ENCODE measurements around the gene GRID2. TPM values are rescaled to one million over a fixed set of nuclear protein-coding genes. Genes with fewer than 3 reads are reported as not detected.
A peak's percentile ranks its signal among the peaks of the same experiment; 100 is the strongest.

The GRID2 gene
- total and polyA plus RNA-seq, 10 of the 15 experiments (the other 5 are each of a cell fraction or from before 2014, with no cell fraction given), result not detected

DNA sequence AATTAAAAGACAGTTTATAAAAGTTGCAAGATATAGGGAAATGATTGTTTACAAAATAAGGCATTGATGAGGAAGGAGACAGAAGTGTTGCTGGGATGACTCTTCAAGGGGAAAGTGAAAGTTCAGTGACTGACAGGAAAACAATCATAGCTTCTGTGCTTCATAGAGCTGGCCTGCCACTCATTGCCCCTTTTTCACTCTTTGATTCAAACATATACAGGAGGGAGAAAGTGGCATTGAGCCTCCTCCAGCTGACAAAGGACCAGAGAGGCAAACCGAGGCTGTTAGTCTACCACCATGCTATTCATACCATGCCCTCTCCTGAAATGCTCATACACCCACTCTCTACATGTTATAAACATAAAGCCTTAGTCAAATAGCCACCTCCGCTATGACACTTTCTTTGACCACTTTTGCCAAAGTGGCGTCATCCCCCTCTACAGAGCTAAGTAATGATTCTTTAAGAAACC lies 1445.6 kb downstream of the GRID2 start:
- WGBS (ENCODE audit: insufficient coverage, insufficient replicate concordance, low lambda C conversion rate, missing lambda C conversion rate), result 0% methylated on average over 3 of the region's 3 CpGs
- Histone ChIP-seq H3K27ac (ENCODE audit: control insufficient read depth, insufficient read depth) (peak overlapping the region; percentile 69), H3K4me2 (ENCODE audit: control insufficient read depth, insufficient read depth) (peak overlapping the region; percentile 81), H2AFZ (ENCODE audit: control insufficient read depth, low read depth, low read length) (peak overlapping the region; percentile 83), H3K4me1 (ENCODE audit: control insufficient read depth, insufficient read depth, low read length) (peaks cover 10% of the 10 kb centered on the region; the same call in 1 of the 2 replicates), H3K9me3 (replicated peaks; ENCODE audit: control insufficient read depth, insufficient read depth, low read length) (no peaks in the 10 kb centered on the region), H3K4me3 (peak overlapping the region; percentile 31; the same call in 1 of the 2 replicates), H3K36me3 (ENCODE audit: control insufficient read depth in 2 of 2, insufficient read depth in 2 of 2, low read length in 1 of 2) (no peaks in the 10 kb centered on the region), H3K9ac (ENCODE audit: control insufficient read depth, insufficient read depth, low read length) (peak overlapping the region; percentile 15; the same call in 1 of the 2 replicates), H4K20me1 (ENCODE audit: control insufficient read depth, insufficient read depth) (no peaks in the 10 kb centered on the region), H3K79me2 (ENCODE audit: control insufficient read depth, insufficient read depth, low read length) (no peaks in the 10 kb centered on the region), H3K27me3 (replicated peaks in 1 of 2; ENCODE audit: control insufficient read depth in 2 of 2, insufficient read depth in 2 of 2, low read length in 1 of 2) (no peaks in the 10 kb centered on the region)
- BruUV-seq (replicated peaks), result no TSS peak
- in situ Hi-C loops (cut with MboI) (no loop called here), intact Hi-C loops (cut with micrococcal nuclease; ENCODE audit: unreplicated experiment) (no loop called here)
- RAD21 ChIA-PET (ENCODE audit: unreplicated experiment), result interaction anchor here (0.6 to 3.9 kb wide), 7 partner anchors 9 to 39 kb away, joined by 3 to 17 read pairs (median 4); no protein-coding TSS in a partner anchor
- SMC1A ChIA-PET (ENCODE audit: uncharacterized antibody, unreplicated experiment), result interaction anchor here (0.7 to 2.5 kb wide), 14 partner anchors 9 to 103 kb away, joined by 3 to 13 read pairs (median 4); no protein-coding TSS in a partner anchor
- POLR2A ChIA-PET, result interaction anchor here (1.4 kb wide), 1 partner anchor 15 kb away, joined by 4 read pairs; no protein-coding TSS in a partner anchor
- FAIRE-seq, result no peak
- DNase-seq (ENCODE audit: low read depth, low spot score), result peak; percentile 57
- peak; percentile 91 for ATAC-seq
- CTCF ChIA-PET, result interaction anchor here (0.9 to 2.5 kb wide), 6 partner anchors 12 to 40 kb away, joined by 3 to 17 read pairs (median 8); no protein-coding TSS in a partner anchor
- TF ChIP-seq SMARCA5 (IDR thresholded peaks at IDR 0.05) (0 out of 2 replicates have a peak, but pooled peaks have one; percentile 10), FOXM1 (IDR thresholded peaks at IDR 0.05; ENCODE audit: low read depth, low read length) (peak; percentile 81), ZBED1 (IDR thresholded peaks at IDR 0.05; ENCODE audit: borderline replicate concordance) (peak; percentile 72; the same call in 1 of the 2 replicates), SMAD5 (IDR thresholded peaks at IDR 0.05; ENCODE audit: low read depth) (no peak), MTA2 (IDR thresholded peaks at IDR 0.05; ENCODE audit: low read depth) (peak; percentile 85), NRF1 (conservative IDR thresholded peaks at IDR 0.05; ENCODE audit: low read depth, low read length) (no peak), EED (IDR thresholded peaks at IDR 0.05; ENCODE audit: low read depth) (peak; percentile 49; the same call in 1 of the 2 replicates), SRF (IDR thresholded peaks at IDR 0.05; ENCODE audit: low read depth in 2 of 2, low read length in 2 of 2) (peak in 1 of 2 experiments; percentile 54; a peak in 1 of 4 replicates), RBBP5 (conservative IDR thresholded peaks at IDR 0.05) (no peak), CBFB (IDR thresholded peaks at IDR 0.05; ENCODE audit: low read depth) (peak; percentile 56; the same call in 1 of the 2 replicates), CEBPB (IDR thresholded peaks at IDR 0.05; ENCODE audit: borderline replicate concordance in 1 of 2, low read depth in 2 of 2, low read length in 2 of 2) (0 out of 4 replicates have a peak, but pooled peaks of 1 of the 2 experiments have one; percentile 52), SUPT20H (IDR thresholded peaks at IDR 0.05; ENCODE audit: borderline replicate concordance, control insufficient read depth, low read depth, low read length) (no peak), NR2C1 (IDR thresholded peaks at IDR 0.05) (no peak), KLF5 (IDR thresholded peaks at IDR 0.05; ENCODE audit: partially characterized antibody) (no peak)
- TF ChIP-seq, protein P1, sequence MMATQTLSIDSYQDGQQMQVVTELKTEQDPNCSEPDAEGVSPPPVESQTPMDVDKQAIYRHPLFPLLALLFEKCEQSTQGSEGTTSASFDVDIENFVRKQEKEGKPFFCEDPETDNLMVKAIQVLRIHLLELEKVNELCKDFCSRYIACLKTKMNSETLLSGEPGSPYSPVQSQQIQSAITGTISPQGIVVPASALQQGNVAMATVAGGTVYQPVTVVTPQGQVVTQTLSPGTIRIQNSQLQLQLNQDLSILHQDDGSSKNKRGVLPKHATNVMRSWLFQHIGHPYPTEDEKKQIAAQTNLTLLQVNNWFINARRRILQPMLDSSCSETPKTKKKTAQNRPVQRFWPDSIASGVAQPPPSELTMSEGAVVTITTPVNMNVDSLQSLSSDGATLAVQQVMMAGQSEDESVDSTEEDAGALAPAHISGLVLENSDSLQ (IDR thresholded peaks at IDR 0.05), result peak; percentile 96
- TF ChIP-seq, protein P2, sequence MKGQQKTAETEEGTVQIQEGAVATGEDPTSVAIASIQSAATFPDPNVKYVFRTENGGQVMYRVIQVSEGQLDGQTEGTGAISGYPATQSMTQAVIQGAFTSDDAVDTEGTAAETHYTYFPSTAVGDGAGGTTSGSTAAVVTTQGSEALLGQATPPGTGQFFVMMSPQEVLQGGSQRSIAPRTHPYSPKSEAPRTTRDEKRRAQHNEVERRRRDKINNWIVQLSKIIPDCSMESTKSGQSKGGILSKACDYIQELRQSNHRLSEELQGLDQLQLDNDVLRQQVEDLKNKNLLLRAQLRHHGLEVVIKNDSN (IDR thresholded peaks at IDR 0.05; ENCODE audit: borderline replicate concordance, extremely low read length, insufficient read depth, low read depth, low read length), result no peak
- TF ChIP-seq, protein P3, sequence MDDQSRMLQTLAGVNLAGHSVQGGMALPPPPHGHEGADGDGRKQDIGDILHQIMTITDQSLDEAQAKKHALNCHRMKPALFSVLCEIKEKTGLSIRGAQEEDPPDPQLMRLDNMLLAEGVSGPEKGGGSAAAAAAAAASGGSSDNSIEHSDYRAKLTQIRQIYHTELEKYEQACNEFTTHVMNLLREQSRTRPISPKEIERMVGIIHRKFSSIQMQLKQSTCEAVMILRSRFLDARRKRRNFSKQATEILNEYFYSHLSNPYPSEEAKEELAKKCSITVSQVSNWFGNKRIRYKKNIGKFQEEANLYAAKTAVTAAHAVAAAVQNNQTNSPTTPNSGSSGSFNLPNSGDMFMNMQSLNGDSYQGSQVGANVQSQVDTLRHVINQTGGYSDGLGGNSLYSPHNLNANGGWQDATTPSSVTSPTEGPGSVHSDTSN (IDR thresholded peaks at IDR 0.05; ENCODE audit: insufficient replicate concordance, low read depth, low read length), result peak; percentile 82
- TF ChIP-seq, protein P4, sequence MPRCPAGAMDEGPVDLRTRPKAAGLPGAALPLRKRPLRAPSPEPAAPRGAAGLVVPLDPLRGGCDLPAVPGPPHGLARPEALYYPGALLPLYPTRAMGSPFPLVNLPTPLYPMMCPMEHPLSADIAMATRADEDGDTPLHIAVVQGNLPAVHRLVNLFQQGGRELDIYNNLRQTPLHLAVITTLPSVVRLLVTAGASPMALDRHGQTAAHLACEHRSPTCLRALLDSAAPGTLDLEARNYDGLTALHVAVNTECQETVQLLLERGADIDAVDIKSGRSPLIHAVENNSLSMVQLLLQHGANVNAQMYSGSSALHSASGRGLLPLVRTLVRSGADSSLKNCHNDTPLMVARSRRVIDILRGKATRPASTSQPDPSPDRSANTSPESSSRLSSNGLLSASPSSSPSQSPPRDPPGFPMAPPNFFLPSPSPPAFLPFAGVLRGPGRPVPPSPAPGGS (IDR thresholded peaks at IDR 0.05; ENCODE audit: borderline replicate concordance, insufficient read depth, low read depth, low read length, poor library complexity, severe bottlenecking), result no peak

All from GM12878 (cell line).